HL-60 (cell line): Measurements from ENCODE around the gene GNG2.

Source experiments
- DNase-seq, 2 experiments: peaks; one replicate each; pipeline ENCODE4 v3.0.0-alpha.2; 2010 to 2020; ENCODE audit warnings: low read depth in 1 of 2, low spot score in 1 of 2
- H3K27ac ChIP-seq: fragments of 250-450 bp; sonication (Bioruptor Pico); replicated peaks from 2 replicates; pipeline ENCODE4 v1.5.1; 2020; ENCODE audit warnings: mild to moderate bottlenecking, moderate library complexity
- H3K27me3 ChIP-seq: fragments of 250-450 bp; sonication (Bioruptor Pico); 2 replicates; pipeline ENCODE4 v1.5.1; 2021; ENCODE audit warnings: mild to moderate bottlenecking, moderate library complexity; ENCODE audit not compliant: insufficient read depth, poor library complexity, severe bottlenecking
- H3K4me3 ChIP-seq: replicated peaks from 2 replicates; pipeline ENCODE4 v1.5.1; 2011; ENCODE audit warnings: mild to moderate bottlenecking, control low read depth, low read length; ENCODE audit not compliant: insufficient read depth
- GABPA ChIP-seq: IDR thresholded peaks from 2 replicates; pipeline ENCODE4 v1.6.1; 2012; ENCODE audit warnings: low read depth
- POLR2AphosphoS5 ChIP-seq: IDR thresholded peaks from 2 replicates; pipeline ENCODE4 v1.6.1; 2012; ENCODE audit warnings: low read depth
- SPI1 ChIP-seq: IDR thresholded peaks from 2 replicates; pipeline ENCODE4 v1.6.1; 2012; ENCODE audit warnings: low read depth, mild to moderate bottlenecking, borderline replicate concordance
- TF ChIP-seq, protein P1 (sequence below): IDR thresholded peaks from 2 replicates; pipeline ENCODE4 v1.6.1; 2012; ENCODE audit warnings: low read depth; ENCODE audit not compliant: insufficient replicate concordance
- TF ChIP-seq, protein P2 (sequence below): IDR thresholded peaks from one replicate; pipeline ENCODE4 v1.5.1; 2011; ENCODE audit warnings: low read length, control low read depth, inconsistent platforms; ENCODE audit not compliant: insufficient read depth

Gene GNG2

DNA sequence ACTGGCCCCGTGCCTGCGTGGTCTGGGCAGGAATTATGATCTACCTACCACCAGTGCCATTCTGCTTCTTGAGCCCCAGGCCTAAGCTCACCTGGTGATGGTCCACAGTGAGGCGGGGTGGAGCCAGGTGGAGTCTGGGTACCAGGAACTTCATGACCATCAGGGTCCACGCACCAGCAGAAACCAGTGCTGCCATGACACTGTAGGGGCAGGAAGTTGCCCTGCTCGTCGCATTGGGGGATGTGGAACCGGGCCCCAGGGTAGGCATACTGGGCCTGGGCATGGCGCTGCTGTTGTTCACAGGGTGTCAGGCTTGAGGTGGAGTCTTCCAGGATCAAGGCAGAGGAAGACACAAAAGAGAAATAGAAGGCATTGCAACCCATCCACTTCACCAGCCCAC lies 158.6 kb downstream of the GNG2 start:
- no peaks in the 10 kb centered on the region for H3K27me3 ChIP-seq
- TF ChIP-seq SPI1 (no peak), POLR2AphosphoS5 (no peak), GABPA (no peak)
- TF ChIP-seq, protein P1, sequence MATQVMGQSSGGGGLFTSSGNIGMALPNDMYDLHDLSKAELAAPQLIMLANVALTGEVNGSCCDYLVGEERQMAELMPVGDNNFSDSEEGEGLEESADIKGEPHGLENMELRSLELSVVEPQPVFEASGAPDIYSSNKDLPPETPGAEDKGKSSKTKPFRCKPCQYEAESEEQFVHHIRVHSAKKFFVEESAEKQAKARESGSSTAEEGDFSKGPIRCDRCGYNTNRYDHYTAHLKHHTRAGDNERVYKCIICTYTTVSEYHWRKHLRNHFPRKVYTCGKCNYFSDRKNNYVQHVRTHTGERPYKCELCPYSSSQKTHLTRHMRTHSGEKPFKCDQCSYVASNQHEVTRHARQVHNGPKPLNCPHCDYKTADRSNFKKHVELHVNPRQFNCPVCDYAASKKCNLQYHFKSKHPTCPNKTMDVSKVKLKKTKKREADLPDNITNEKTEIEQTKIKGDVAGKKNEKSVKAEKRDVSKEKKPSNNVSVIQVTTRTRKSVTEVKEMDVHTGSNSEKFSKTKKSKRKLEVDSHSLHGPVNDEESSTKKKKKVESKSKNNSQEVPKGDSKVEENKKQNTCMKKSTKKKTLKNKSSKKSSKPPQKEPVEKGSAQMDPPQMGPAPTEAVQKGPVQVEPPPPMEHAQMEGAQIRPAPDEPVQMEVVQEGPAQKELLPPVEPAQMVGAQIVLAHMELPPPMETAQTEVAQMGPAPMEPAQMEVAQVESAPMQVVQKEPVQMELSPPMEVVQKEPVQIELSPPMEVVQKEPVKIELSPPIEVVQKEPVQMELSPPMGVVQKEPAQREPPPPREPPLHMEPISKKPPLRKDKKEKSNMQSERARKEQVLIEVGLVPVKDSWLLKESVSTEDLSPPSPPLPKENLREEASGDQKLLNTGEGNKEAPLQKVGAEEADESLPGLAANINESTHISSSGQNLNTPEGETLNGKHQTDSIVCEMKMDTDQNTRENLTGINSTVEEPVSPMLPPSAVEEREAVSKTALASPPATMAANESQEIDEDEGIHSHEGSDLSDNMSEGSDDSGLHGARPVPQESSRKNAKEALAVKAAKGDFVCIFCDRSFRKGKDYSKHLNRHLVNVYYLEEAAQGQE: no peak
- TF ChIP-seq, protein P2, sequence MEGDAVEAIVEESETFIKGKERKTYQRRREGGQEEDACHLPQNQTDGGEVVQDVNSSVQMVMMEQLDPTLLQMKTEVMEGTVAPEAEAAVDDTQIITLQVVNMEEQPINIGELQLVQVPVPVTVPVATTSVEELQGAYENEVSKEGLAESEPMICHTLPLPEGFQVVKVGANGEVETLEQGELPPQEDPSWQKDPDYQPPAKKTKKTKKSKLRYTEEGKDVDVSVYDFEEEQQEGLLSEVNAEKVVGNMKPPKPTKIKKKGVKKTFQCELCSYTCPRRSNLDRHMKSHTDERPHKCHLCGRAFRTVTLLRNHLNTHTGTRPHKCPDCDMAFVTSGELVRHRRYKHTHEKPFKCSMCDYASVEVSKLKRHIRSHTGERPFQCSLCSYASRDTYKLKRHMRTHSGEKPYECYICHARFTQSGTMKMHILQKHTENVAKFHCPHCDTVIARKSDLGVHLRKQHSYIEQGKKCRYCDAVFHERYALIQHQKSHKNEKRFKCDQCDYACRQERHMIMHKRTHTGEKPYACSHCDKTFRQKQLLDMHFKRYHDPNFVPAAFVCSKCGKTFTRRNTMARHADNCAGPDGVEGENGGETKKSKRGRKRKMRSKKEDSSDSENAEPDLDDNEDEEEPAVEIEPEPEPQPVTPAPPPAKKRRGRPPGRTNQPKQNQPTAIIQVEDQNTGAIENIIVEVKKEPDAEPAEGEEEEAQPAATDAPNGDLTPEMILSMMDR: no peak
- DNase-seq: no peak
- no peak overlapping the region for H3K27ac ChIP-seq
- H3K4me3 ChIP-seq: no peak overlapping the region
